ENCODE results near the gene MED20. TPM values are rescaled to one million over a fixed set of nuclear protein-coding genes. Genes with fewer than 3 reads are reported as not detected.
"Not testable (repeated sequence)": the region's sequence is repeated elsewhere in the genome, so short reads cannot be mapped to it uniquely, and the experiment has no call there.

The MED20 gene
- total and polyA plus RNA-seq, 2 of the 4 experiments (the other 2 are of a cell fraction), result 24.8 to 38.2 TPM

- no peak overlapping the region for H3K14ac ChIP-seq (replicated peaks; ENCODE audit: low read depth, low read length)
- ChIA-PET CTCF (no interaction called here), POLR2A (ENCODE audit: unreplicated experiment) (no interaction called here)
- H3K9me1 ChIP-seq (ENCODE audit: insufficient read depth, low read length), result peaks cover 14% of the 10 kb centered on the region
- H4K5ac ChIP-seq (ENCODE audit: low read depth, low read length), result no peak overlapping the region
- TF ChIP-seq RFX5 (IDR thresholded peaks at IDR 0.05; ENCODE audit: low read depth, low read length) (no peak), SMC3 (IDR thresholded peaks at IDR 0.05; ENCODE audit: low read depth, low read length) (no peak), CEBPB (IDR thresholded peaks at IDR 0.05; ENCODE audit: low read depth, low read length) (no peak), BHLHE40 (IDR thresholded peaks at IDR 0.05; ENCODE audit: low read depth, low read length) (no peak), NFE2L2 (IDR thresholded peaks at IDR 0.05; ENCODE audit: low read depth, low read length) (no peak), RAD21 (IDR thresholded peaks at IDR 0.05; ENCODE audit: low read length) (no peak), CHD1 (IDR thresholded peaks at IDR 0.05; ENCODE audit: low read depth, low read length) (no peak), RCOR1 (IDR thresholded peaks at IDR 0.05; ENCODE audit: insufficient replicate concordance, low read length) (no peak)
- intact Hi-C loops (cut with micrococcal nuclease), result no loop called here
- no peak overlapping the region for H3K4ac ChIP-seq (ENCODE audit: low read depth, low read length)
- H3K27me3 ChIP-seq (ENCODE audit: control insufficient read depth, insufficient read depth, low read length), result no peaks in the 10 kb centered on the region
- H4K8ac ChIP-seq (ENCODE audit: low read depth in 2 of 2, low read length in 2 of 2), result no peak overlapping the region
- no TSS peak for BruUV-seq (replicated peaks)
- no peak overlapping the region for H4K91ac ChIP-seq (ENCODE audit: insufficient read depth, low read depth, low read length)
- no peak for DNase-seq
- dilution Hi-C loops (cut with HindIII; ENCODE audit: low sequenced_read_pairs, unreplicated experiment), result no loop called here
- no peaks in the 10 kb centered on the region for H3K9me3 ChIP-seq (ENCODE audit: control insufficient read depth, insufficient read depth, low read length)
- peaks cover 21% of the 10 kb centered on the region for H3K4me1 ChIP-seq (ENCODE audit: control insufficient read depth, insufficient read depth, low read length)
- H2AFZ ChIP-seq (replicated peaks; ENCODE audit: low read length, poor library complexity), result no peak overlapping the region
- no peak overlapping the region for H2BK5ac ChIP-seq (ENCODE audit: low read depth, low read length, poor library complexity, severe bottlenecking)
- no peak overlapping the region for H3K4me2 ChIP-seq (ENCODE audit: low read depth, low read length)
- in situ Hi-C loops (cut with MboI; ENCODE audit: low sequenced_read_pairs), result no loop called here
- H3K18ac ChIP-seq (ENCODE audit: low read depth, low read length), result no peak overlapping the region
- no peak overlapping the region for H3K27ac ChIP-seq (ENCODE audit: insufficient read depth, low read length)
- H2BK20ac ChIP-seq (ENCODE audit: low read depth, low read length), result no peak overlapping the region
- no peak for ATAC-seq (ENCODE audit: low read depth)
- H4K20me1 ChIP-seq (ENCODE audit: insufficient read depth, low read length), result peaks cover 22% of the 10 kb centered on the region
- H3K56ac ChIP-seq (ENCODE audit: extremely low read depth, insufficient read depth, low read length), result no peak overlapping the region
- no peaks in the 10 kb centered on the region for H3K36me3 ChIP-seq (ENCODE audit: control insufficient read depth, insufficient read depth, low read length)
- no peak overlapping the region for H2BK15ac ChIP-seq (ENCODE audit: low read depth, low read length)
- H2BK120ac ChIP-seq (ENCODE audit: low read depth, low read length), result no peak overlapping the region
- H3K23ac ChIP-seq (ENCODE audit: low read depth, low read length), result no peak overlapping the region
- no peak overlapping the region for H3K4me3 ChIP-seq (ENCODE audit: insufficient read depth, low read depth, low read length)
- no peak overlapping the region for H3K9ac ChIP-seq (ENCODE audit: low read depth, low read length)
- H2AK9ac ChIP-seq (replicated peaks; ENCODE audit: low read depth, low read length, poor library complexity), result no peak overlapping the region
- no peak overlapping the region for H2AK5ac ChIP-seq (ENCODE audit: low read depth, low read length)
- H3K79me1 ChIP-seq (ENCODE audit: low read depth in 1 of 2, low read length in 2 of 2), result peaks cover 9 to 27% of the 10 kb centered on the region in 2 experiments; a peak in 3 of 4 replicates
Observed at GRCh38 chr6:41943456-41943855, 22.5 kb upstream of the MED20 start.

- H3K27me3 ChIP-seq (ENCODE audit: control insufficient read depth, insufficient read depth, low read length); H3K36me3 ChIP-seq (ENCODE audit: control insufficient read depth, insufficient read depth, low read length); intact Hi-C loops (cut with micrococcal nuclease); H4K91ac ChIP-seq (ENCODE audit: insufficient read depth, low read depth, low read length); H2AFZ ChIP-seq (replicated peaks; ENCODE audit: low read length, poor library complexity); H2BK5ac ChIP-seq (ENCODE audit: low read depth, low read length, poor library complexity, severe bottlenecking); H2AK5ac ChIP-seq (ENCODE audit: low read depth, low read length); H2BK15ac ChIP-seq (ENCODE audit: low read depth, low read length); H3K9ac ChIP-seq (ENCODE audit: low read depth, low read length); H2BK120ac ChIP-seq (ENCODE audit: low read depth, low read length); H3K9me3 ChIP-seq (ENCODE audit: control insufficient read depth, insufficient read depth, low read length); H3K4me2 ChIP-seq (ENCODE audit: low read depth, low read length); DNase-seq; H3K14ac ChIP-seq (replicated peaks; ENCODE audit: low read depth, low read length); H2AK9ac ChIP-seq (replicated peaks; ENCODE audit: low read depth, low read length, poor library complexity); H3K56ac ChIP-seq (ENCODE audit: extremely low read depth, insufficient read depth, low read length); ATAC-seq (ENCODE audit: low read depth); in situ Hi-C loops (cut with MboI; ENCODE audit: low sequenced_read_pairs); H3K23ac ChIP-seq (ENCODE audit: low read depth, low read length); H3K4me3 ChIP-seq (ENCODE audit: insufficient read depth, low read depth, low read length); BruUV-seq (replicated peaks); H3K18ac ChIP-seq (ENCODE audit: low read depth, low read length); POLR2A ChIA-PET (ENCODE audit: unreplicated experiment); H2BK20ac ChIP-seq (ENCODE audit: low read depth, low read length); H4K5ac ChIP-seq (ENCODE audit: low read depth, low read length); H3K4ac ChIP-seq (ENCODE audit: low read depth, low read length); dilution Hi-C loops (cut with HindIII; ENCODE audit: low sequenced_read_pairs, unreplicated experiment): not testable (repeated sequence)
- H3K79me1 ChIP-seq (ENCODE audit: low read depth in 1 of 2, low read length in 2 of 2), result peaks cover 9 to 33% of the 10 kb centered on the region in 2 experiments; a peak in 3 of 4 replicates
- H4K8ac ChIP-seq (ENCODE audit: low read depth in 2 of 2, low read length in 2 of 2), result peak overlapping the region; percentile 39 to 89; a peak in 1 of 4 replicates
- no CpG with 5 or more reads among the region's 14 CpGs for WGBS, 2 experiments (ENCODE audit: extremely low coverage in 2 of 2, insufficient read length in 1 of 2)
- H3K27ac ChIP-seq (ENCODE audit: insufficient read depth, low read length), result peak overlapping the region; percentile 69; the same call in 1 of the 2 replicates
- CTCF ChIA-PET, result interaction anchor here (0.7 kb wide), 1 partner anchor 101 kb away, joined by 4 read pairs; no protein-coding TSS in a partner anchor
- H4K20me1 ChIP-seq (ENCODE audit: insufficient read depth, low read length), result peaks cover 24% of the 10 kb centered on the region
- H3K4me1 ChIP-seq (ENCODE audit: control insufficient read depth, insufficient read depth, low read length), result peaks cover 27% of the 10 kb centered on the region
- H3K9me1 ChIP-seq (ENCODE audit: insufficient read depth, low read length), result peaks cover 16% of the 10 kb centered on the region
Observed at GRCh38 chr6:41942882-41943281, 21.9 kb upstream of the MED20 start.
